SU-DHL-6 (cell line): ENCODE measurements around the gene PDE6A.

Source experiments
- CTCF ChIP-seq: fragments of 200-600 bp; sonication (generic); IDR thresholded peaks from one replicate; pipeline ENCODE4 v1.5.1; 2017; ENCODE audit warnings: antibody characterized with exemption, mild to moderate bottlenecking, low read length, moderate library complexity; ENCODE audit not compliant: insufficient read depth, poor library complexity, severe bottlenecking
- EZH2phosphoT487 ChIP-seq: fragments of 200-600 bp; sonication (generic), shearing (Covaris generic); conservative IDR thresholded peaks from 2 replicates; pipeline ENCODE4 v1.6.1; 2018; ENCODE audit warnings: mild to moderate bottlenecking, antibody characterized with exemption, low read length, moderate library complexity, mixed read lengths

GRCh38 chr5:149846021-149846420 lies 98.6 kb downstream of the PDE6A start:
- TF ChIP-seq CTCF (no peak), EZH2phosphoT487 (no peak)
